Thyroid gland (tissue), 4 donors: ENCODE data around the gene GGNBP2. TPM values are rescaled to one million over a fixed set of nuclear protein-coding genes. Genes with fewer than 3 reads are reported as not detected.

ENCODE experiments used
- DNase-seq, 2 donors: peaks; one replicate each; pipeline ENCODE4 v3.0.0-alpha.2; 2019
- H3K27ac ChIP-seq, 3 donors: fragments of 200-600 bp; sonication (generic); 1 replicate in 2 of 3; 2 replicates in 1 of 3; pipeline ENCODE4 v1.5.1; 2016 to 2019; ENCODE audit warnings: mild to moderate bottlenecking in 1 of 3, moderate library complexity in 1 of 3
- H3K27me3 ChIP-seq: fragments of 200-600 bp; sonication (generic); one replicate; pipeline ENCODE4 v1.5.1; 2019
- H3K36me3 ChIP-seq, 2 donors: fragments of 200-600 bp; sonication (generic); one replicate each; pipeline ENCODE4 v1.5.1; 2016 to 2019
- H3K4me1 ChIP-seq, 2 donors: fragments of 200-600 bp; sonication (generic); one replicate each; pipeline ENCODE4 v1.5.1; 2017 to 2019
- H3K4me3 ChIP-seq, 3 donors: fragments of 200-600 bp; sonication (generic); replicated peaks in 1 of 3; 1 replicate in 2 of 3; 2 replicates in 1 of 3; pipeline ENCODE4 v1.5.1; 2016; ENCODE audit warnings: mild to moderate bottlenecking in 1 of 3
- H3K9me3 ChIP-seq: fragments of 200-600 bp; sonication (generic); one replicate; pipeline ENCODE4 v1.5.1; 2017
- CTCF ChIP-seq, 6 experiments: fragments of 200-600 bp in 3 of 6; fragments of 450-650 bp in 3 of 6; sonication (generic) in 3 of 6; IDR thresholded peaks; one replicate each; pipeline ENCODE4 v1.5.1; 2016 to 2019; ENCODE audit warnings: antibody characterized with exemption in 6 of 6, mild to moderate bottlenecking in 2 of 6, inconsistent platforms in 1 of 6, moderate library complexity in 1 of 6
- POLR2A ChIP-seq, 2 donors: fragments of 450-650 bp; IDR thresholded peaks; one replicate each; pipeline ENCODE4 v1.6.1; 2017; ENCODE audit warnings: antibody characterized with exemption in 2 of 2, mild to moderate bottlenecking in 2 of 2, moderate library complexity in 1 of 2
- WGBS, 2 donors: methylation state at CpG; one replicate each; pipeline ENCODE4 v1.1.5; 2017; 5-methylcytosine and 5-hydroxymethylcytosine counted together
- intact Hi-C: fragments of 100-400 bp; cut with DNase I; formaldehyde crosslinking; loops from one replicate; pipeline ENCODE4 v1.15.1; 2023
- total RNA-seq, 4 donors: library from RNA; depleted of rRNA; stranded (reverse); fragments of >200 nt; gene quantifications; one replicate each; pipeline ENCODE4 v1.2.3, GENCODE V29; 2016

Gene GGNBP2
- total RNA-seq, 4 donors from 2014 or later = 47.3 to 74.1 (median 58.0) TPM

- TF ChIP-seq POLR2A (IDR thresholded peaks at IDR 0.05) (no peak), CTCF (IDR thresholded peaks at IDR 0.05) (no peak)
- H3K4me1 ChIP-seq = peaks cover 18% of the 10 kb centered on the region in 2 donors
- peak overlapping the region in 2 of 3 donors; percentile 76 to 82 for H3K27ac ChIP-seq
- no peaks in the 10 kb centered on the region for H3K27me3 ChIP-seq
- no peak overlapping the region for H3K4me3 ChIP-seq
- intact Hi-C loops = no loop called here
- no peaks in the 10 kb centered on the region for H3K36me3 ChIP-seq
- 78 to 88% methylated on average over 3 of the region's 3 CpGs for WGBS, 2 donors
- no peak for DNase-seq
- no peaks in the 10 kb centered on the region for H3K9me3 ChIP-seq
Observed at GRCh38 chr17:36600465-36600864, 55.7 kb downstream of the GGNBP2 start.

GRCh38 chr17:36600936-36601302, 56.2 kb downstream of the GGNBP2 start:
- H3K27me3 ChIP-seq = no peaks in the 10 kb centered on the region
- peak overlapping the region; percentile 57 to 82 (median 76) for H3K27ac ChIP-seq
- DNase-seq = no peak
- H3K4me1 ChIP-seq = peaks cover 18% of the 10 kb centered on the region in 2 donors
- no peaks in the 10 kb centered on the region for H3K36me3 ChIP-seq
- 8 to 10% methylated on average over 10 of the region's 10 CpGs for WGBS, 2 donors
- no peaks in the 10 kb centered on the region for H3K9me3 ChIP-seq
- intact Hi-C loops = no loop called here
- peak overlapping the region; percentile 57 to 96 (median 69) for H3K4me3 ChIP-seq
- no peak for TF ChIP-seq CTCF (IDR thresholded peaks at IDR 0.05)
- no peak for TF ChIP-seq POLR2A (IDR thresholded peaks at IDR 0.05)

GRCh38 chr17:36601303-36602029, 56.7 kb downstream of the GGNBP2 start, which contains the start of gene MRM1:
MRM1 (plus strand) TSS chr17:36601583; CDS start chr17:36601811, 228 bp downstream.
- peak in 2 of 6 experiments; percentile 13 to 32 for TF ChIP-seq CTCF (IDR thresholded peaks at IDR 0.05)
- peak in 1 of 2 donors; percentile 79 for TF ChIP-seq POLR2A (IDR thresholded peaks at IDR 0.05)
- no peaks in the 10 kb centered on the region for H3K36me3 ChIP-seq
- H3K4me3 ChIP-seq = peak within 1 kb of the TSS; percentile 57 to 96 (median 69)
- peak within 1 kb of the TSS; percentile 57 to 82 (median 76) for H3K27ac ChIP-seq
- H3K9me3 ChIP-seq = no peaks in the 10 kb centered on the region
- DNase-seq = peak; percentile 94
- no peaks in the 10 kb centered on the region for H3K27me3 ChIP-seq
- 0 to 1% methylated on average over 18 to 23 of the region's 60 CpGs for WGBS, 2 donors
- peaks cover 18% of the 10 kb centered on the region in 2 donors for H3K4me1 ChIP-seq
- intact Hi-C loops = no loop called here

GRCh38 chr17:36602030-36602748, 57.5 kb downstream of the GGNBP2 start:
- no peak for DNase-seq
- no peaks in the 10 kb centered on the region for H3K27me3 ChIP-seq
- no peaks in the 10 kb centered on the region for H3K9me3 ChIP-seq
- no peaks in the 10 kb centered on the region for H3K36me3 ChIP-seq
- H3K4me1 ChIP-seq = peaks cover 18% of the 10 kb centered on the region in 2 donors
- H3K27ac ChIP-seq = peak overlapping the region in 2 of 3 donors; percentile 76 to 82
- peak overlapping the region; percentile 57 to 96 (median 69) for H3K4me3 ChIP-seq
- intact Hi-C loops = no loop called here
- WGBS, 2 donors = 11 to 17% methylated on average over 18 to 25 of the region's 38 CpGs
- no peak for TF ChIP-seq POLR2A (IDR thresholded peaks at IDR 0.05)
- no peak for TF ChIP-seq CTCF (IDR thresholded peaks at IDR 0.05)
